Medulla oblongata (tissue), 1 donor: ENCODE data around the gene DNAH1.
"Not testable (repeated sequence)": the region's sequence is repeated elsewhere in the genome, so short reads cannot be mapped to it uniquely, and the experiment has no call there.

Experiments
- DNase-seq: peaks from one replicate; pipeline ENCODE4 v3.0.0-alpha.2; 2015; ENCODE audit errors: extremely low spot score

Gene DNAH1

DNA sequence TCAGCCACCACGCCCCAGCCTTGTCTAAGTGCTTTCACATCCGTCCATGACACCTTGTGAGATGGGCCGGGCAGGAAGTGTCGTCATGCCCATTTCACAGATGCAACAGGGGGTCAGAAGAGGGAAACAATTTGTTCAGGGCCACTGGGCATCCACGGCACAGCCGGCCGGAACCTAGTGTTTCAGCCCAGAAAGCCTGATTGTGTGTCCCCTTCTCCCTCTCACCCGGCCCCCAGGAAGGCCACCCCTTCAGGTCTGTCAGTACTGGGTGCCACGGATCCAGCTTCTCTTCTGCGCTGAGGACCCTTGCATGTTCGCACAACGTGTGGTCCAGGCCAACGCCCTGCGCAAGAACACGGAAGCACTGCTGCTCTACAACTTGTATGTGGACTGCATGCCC is 15.8 kb downstream of the DNAH1 start:
- no peak for DNase-seq

DNA sequence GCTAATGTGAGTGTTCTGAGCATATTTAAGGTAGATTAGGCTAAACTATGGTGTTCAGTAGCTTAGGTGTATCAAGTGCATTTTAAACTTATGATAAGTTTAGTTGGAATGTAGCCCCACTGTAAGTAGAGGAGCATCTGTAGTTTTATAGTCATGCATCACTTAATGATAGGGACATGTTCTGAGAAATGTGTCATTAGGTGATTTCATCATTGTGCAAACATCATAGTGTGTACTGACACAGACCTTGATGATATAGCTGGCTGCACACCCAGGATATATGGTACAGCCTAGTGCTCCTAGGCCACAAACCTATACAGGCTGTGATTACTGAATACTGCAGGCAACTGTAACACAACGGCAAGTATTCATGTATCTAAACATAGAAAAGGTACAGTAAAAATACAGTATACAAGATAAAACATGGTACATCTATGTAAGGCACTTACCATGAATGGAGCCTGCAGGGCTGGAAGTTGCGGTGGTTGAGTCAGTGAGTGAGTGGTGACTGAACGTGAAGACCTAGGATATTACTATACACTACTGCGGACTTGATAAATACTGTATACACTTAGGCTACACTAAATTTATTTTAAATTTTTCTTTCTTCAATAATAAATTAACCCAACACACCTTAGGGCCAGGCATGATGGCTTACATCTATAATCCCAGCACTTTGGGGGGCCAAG is 17.9 kb downstream of the DNAH1 start:
- no peak for DNase-seq

DNA sequence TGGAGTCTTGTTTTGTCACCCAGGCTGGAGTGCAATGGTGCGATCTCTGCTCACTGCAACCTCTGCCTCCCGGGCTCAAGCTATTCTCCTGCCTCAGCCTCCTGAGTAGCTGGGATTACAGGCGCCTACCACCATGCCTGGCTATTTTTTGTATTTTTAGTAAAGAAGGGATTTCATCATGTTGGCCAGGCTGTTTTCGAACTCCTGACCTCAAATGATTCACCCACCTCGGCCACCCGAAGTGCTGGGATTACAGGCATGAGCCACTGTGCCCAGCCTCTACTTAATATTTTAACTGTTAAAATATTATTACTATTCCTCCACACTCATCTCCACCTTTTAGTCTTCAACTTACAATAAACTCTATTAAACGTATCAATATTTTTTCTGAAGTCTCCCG is 22.0 kb downstream of the DNAH1 start:
- DNase-seq, result not testable (repeated sequence)

DNA sequence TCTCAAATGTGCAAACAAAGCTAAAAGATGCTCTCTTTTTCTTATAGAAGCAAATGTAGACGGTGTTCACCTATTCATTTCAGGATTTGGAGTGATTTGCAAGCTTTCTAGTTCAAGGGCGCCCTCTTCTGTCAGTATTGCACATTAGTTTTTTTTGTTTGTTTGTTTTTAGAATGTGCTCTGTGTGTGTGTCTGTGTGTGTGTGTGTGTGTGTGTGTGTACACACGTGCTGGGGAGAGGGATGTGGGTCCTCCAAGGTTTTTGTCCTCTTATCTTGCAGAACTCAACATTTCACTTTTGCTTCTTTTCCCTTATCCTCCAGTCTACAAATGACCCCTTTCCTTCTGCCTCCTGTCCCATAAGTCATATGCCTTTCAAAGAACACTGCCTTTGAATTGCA is 23.5 kb downstream of the DNAH1 start:
- DNase-seq, result peak; percentile 91

DNA sequence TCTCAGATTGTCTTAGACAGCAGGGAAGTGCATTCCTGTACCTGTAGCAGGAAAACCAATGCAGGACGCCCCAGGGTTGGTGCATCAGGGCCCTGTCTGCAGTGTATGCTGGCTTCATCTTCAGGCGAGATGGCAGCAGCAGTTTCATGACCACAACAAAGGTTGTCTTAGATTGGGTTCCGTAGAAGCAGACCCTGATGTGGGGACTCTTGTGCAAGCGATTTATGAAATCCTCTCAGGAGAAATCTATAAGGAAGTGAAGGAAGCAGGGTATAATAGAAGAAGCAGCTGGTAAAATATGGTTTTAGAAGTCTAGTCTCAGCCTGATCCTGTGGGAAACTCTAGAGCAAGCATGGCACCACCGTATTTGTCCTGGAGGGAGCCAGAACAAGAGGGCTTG is 25.0 kb downstream of the DNAH1 start:
- no peak for DNase-seq

DNA sequence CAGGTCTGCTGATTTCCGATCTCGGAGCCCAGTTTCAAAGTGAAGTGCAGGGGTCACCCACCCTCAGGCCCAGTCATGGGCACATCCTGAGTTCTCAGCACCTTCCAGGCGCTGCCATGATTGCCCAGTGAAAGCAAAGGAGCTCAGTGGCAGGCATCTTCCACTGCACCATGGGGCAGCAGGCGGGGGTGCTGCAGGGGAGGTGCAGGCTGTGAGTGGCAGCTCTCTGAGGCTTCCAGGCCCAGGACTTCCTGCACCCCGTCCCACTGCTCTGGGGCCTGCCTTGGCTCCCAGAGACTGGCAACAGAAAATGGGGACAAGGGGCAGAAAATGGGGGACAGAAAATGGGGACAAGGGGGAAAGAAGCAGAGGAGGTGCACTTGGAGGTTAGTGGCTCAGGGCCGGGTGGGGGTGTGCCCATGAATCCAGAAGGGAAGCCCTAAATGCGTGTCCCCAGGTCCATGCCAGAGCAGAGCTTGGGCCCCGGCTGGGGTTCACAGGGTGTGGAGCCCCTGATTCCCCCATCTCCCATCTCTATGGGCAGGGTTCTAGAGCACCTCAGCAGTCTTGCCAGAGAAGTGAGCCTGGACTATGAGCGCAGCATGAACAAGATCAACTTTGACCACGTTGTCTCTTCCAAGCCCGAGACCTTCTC is 28.0 kb downstream of the DNAH1 start:
- DNase-seq, result no peak

DNA sequence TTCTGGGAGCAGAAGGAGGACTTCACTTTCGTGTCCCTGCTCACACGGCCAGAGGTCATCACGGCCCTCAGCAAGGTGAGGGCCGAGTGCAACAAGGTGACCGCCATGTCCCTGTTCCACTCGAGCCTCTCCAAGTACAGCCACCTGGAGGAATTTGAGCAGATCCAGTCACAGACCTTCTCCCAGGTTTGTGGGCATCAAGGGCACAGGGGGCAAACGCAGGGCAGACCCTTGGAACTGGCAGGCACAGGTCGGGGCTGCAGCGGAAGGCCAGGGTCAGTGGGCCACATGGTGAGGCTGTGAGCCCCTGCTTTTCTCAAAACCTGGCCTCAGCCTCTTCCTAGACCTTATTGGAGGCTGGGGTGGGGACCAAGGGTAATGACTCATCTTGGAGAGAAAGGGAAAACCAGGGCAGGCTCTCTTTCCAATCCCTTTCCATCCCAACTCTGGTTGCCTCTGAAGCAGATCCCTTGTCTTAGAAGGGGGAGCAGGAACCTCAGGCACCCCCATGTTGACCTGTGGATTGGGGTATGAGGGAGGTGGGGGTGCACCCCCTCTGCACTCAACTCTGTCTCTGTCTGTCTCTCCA is 29.5 kb downstream of the DNAH1 start:
- no peak for DNase-seq

DNA sequence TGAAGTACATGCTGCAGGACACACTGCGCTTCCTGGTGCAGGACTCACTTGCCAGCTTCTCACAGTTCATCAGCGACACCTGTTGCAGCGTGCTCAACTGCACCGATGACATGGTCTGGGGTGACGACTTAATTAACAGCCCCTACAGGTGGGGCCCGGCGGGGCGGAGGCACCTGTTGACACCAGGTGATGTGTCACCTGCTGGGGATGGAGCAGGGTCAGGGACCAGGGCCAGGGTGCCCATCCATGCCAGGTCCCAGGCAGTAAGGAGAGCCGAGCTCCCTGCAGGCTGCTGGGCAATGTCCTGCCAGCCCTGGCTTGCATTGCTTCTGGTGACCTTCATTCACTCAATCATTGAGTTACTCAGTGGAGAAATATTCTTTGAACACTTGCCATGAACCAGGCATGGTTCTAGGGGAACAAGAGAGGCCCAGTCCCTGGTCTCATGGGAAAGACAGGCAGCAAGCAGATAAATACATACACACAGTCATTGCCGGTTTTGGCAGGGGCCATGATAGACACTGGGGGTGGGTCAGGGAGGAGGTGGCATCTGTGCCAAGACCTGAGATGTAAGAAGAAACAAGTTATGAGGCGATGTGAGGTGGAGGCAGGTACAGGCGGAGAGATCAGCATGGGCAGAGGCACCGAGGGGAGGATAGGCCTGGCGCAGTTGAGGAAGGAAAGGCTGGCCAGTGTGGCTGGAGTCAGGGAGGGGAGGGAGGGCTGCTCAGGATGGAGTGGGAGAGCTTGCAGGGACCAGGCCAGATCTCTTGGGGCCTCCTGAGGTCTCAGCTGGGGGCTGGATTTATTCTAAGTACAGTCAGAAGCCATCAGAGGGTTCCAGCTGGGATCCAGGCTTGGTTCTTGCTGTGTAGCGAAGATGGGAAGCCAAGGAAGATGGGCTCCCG is 30.8 kb downstream of the DNAH1 start:
- DNase-seq, result no peak

DNA sequence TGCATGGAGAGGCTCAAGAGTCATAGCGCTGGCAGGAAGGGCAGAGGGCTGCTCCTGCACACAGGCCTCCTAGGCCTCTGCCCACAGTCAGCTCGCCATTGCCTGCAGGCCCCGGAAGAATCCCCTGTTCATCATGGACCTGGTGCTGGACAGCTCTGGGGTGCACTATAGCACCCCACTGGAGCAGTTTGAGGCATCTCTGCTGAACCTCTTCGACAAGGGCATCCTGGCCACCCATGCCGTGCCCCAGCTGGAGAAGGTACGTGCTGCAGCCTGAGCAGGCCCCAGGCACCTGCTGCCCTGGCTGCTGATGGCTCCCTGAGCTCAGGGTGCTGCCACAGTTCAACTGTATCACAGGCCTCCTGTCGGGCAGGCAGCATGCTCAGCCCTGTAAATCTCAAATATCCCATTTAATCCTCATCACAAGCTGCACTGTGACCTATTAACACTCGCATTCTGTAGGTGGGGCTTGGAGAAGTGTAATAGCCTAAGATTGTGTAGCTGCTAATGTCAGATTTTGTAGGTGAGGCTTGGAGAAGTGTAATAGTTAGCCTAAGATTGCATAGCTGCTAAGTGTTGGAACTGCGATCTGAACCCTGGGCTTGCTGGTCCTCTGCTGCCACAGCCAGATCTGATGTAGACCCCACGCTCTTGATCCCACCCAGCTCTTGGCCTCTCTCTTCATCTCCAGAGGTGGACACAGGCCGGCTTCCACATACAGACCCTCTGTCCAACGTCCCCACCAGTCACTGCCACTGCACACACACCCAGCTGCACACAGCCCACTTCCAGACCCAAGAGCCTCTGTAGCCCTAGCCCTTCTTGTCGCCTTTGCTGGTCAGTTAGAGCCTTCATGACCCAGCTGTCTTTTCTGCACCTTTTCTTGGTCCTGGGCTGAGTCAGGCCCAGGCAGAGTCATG is 31.9 kb downstream of the DNAH1 start:
- DNase-seq, result no peak

DNA sequence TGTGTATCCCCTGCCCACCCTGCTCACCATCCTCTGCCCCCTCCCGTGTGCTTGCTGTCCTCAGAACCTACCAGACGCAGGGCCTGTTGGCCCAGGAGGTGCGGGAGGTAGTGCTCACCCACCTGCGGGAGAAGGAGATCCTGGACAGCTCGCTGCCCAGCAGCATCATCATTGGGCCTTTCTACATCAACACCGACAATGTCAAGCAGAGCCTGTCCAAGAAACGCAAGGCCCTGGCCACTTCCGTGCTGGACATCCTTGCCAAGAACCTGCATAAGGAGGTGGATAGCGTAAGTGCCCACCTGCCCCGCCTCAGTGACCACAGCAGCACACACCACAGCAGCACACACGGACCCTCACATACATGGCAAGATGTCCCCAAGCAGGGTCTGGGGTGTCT is 33.0 kb downstream of the DNAH1 start:
- DNase-seq, result no peak

DNA sequence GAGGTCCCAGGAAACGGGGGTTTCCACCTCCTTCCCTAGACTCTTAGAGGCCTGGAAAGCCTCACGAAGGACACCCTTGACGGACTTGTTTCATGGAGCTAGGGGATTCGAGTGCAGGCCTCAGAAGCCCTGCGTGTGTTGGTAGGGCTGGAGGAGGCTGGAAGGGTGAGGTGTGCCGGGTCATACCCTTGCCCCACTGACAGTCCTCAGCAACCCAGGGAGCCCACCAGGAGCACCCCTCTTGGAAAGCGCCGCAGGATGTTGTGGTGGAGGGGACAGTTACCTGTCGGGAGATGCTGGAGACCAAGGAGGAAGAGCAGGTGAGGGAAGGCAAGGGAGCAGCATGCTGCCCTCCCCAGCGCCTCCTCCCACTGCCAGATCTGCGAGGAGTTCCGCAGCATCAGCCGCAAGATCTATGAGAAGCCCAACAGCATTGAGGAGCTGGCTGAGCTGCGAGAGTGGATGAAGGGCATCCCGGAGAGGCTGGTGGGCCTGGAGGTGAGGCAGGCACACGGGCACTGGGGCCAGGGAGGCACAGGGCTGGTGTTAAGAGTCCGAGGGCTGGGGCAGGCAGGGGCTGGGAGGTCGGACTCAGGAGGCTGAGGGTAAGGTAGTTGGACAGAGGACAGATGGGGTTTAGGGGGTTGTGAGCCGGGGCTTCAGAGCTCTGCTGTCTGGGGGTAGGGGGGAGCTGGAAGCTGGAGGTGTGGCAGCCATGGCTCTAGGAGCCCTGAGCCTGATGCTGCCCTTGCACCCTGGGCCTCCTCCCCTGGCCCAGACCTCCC is 33.7 kb downstream of the DNAH1 start:
- DNase-seq, result no peak

DNA sequence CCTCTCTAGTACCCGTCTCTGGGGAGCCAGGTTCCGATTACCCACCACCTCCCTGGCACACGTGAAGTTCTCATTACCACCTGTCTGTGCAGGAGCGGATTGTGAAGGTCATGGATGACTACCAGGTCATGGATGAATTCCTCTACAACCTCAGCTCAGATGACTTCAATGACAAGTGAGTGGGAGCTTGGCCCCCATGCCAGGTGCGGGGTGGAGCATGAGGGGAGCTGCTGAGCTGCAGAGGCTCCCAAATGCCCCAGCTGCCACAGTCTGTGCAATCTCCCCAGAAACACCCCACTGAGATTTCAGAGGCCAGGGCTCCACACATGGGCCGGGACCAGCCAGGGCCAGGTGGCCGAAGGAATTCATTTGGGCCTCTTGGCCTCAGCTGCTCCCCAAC is 34.3 kb downstream of the DNAH1 start:
- DNase-seq, result no peak

DNA sequence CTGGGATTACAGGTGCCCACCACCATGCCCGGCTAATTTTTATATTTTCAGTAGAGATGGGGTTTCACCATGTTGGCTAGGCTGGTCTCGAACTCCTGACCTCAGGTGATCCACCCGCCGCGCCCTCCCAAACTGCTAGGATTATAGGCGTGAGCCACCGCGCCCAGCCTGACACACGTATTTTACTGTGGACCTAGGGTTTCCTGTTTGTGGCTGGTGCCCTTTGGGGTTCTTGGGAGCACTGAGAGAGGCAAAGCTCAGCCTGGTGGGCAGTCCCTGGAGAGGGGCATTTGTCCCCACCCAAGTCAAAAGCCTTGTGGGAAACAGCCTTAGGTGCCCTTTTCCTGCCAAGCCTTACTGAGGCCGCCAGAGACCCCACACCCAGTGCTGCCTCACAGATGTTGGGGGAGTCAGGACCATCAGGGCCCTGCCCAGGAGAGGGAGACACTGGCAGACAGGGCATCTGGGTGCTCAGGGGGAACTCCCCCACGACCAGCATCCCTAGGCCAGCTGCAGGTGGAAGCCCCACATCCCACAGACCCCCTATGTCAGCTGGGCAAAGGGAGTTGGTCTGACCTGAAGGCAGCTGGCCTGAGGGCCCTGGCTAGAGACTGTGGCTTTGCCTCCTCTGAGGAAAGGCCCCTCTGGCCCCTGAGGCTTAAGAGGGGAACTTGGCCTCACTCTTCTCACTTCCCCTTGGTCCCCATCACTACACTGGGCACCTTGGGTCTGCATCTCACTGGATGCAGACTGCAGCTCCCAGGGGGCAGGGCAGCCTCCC is 35.1 kb downstream of the DNAH1 start:
- no peak for DNase-seq

DNA sequence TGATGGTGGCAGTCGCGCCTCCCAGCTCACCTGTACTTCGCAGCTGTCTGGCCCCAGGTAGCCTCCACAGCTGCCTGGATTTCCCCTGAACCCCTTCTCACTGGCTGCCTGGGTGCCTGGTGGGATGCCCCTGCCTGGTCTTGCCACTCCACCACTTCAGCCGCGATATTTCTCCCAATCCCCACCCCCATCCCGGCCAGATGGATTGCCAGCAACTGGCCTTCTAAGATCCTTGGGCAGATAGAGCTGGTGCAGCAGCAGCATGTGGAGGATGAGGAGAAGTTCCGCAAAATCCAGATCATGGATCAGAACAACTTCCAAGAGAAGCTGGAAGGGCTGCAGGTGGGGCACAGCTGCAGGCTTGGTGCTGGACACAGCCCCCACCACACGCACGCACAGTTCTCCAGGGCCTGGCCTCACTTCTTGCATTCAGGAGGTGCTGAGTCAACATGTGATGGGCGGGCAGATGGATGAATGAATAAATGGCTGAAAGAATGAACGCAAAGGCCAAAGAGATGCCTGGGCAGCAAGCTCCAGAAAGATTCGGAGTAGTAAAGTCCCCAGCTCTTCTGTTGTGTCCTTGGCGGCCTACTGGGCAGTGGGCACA is 35.7 kb downstream of the DNAH1 start:
- no peak for DNase-seq

DNA sequence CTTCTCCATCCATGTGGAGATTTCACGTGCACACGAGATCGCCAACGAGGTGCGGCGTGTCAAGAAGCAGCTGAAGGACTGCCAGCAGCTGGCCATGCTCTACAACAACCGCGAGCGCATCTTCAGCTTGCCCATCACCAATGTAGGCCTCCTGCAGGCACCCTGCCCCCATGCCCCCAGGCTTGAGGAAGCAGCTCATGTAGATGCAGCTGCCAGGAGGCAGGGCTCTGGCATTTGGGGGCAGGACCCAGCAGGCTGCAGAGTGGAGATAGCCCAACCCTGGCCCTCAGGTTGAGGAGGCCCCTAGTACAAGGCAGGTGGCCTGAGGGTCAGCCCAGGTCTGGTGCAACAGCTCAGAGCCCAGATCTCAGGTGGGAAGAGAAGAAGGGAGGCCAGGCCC is 36.4 kb downstream of the DNAH1 start:
- no peak for DNase-seq

DNA sequence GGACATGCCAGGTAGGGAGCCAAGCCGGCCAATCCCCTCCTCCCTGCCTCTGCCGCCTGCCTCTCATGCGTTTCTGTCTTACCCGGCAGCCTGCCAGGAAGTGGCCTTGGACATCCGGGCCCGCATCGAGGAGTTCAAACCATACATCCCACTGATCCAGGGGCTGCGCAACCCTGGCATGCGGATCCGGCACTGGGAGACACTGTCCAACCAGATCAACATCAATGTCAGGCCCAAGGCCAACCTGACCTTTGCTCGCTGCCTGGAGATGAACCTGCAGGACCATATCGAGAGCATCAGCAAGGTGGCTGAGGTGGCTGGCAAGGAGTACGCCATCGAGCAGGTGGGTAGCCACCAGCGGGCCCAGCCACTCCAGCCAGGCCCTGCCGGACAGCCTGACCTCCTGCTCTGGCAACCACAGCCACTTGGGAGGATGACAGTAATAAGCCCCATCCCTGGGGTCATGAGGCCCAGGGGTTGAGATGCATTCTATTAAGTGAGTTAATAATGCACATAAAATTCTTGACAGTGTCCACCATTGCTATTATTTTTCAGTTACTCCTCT is 37.3 kb downstream of the DNAH1 start:
- no peak for DNase-seq

DNA sequence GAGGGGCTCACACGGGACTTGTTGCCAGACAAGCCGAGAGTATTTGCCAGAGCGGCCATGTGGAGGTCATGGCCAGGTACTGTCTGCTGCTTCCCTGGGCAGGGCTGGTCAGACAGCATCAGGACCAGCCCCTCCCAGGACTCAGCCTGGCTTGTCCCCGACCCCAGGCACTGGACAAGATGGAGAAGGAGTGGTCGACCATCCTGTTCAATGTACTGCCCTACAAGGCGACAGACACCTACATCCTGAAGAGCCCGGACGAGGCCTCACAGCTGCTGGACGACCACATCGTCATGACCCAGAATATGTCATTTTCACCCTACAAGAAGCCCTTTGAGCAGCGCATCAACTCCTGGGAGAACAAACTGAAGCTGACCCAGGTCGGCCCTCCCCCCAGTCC is 38.6 kb downstream of the DNAH1 start:
- no peak for DNase-seq

DNA sequence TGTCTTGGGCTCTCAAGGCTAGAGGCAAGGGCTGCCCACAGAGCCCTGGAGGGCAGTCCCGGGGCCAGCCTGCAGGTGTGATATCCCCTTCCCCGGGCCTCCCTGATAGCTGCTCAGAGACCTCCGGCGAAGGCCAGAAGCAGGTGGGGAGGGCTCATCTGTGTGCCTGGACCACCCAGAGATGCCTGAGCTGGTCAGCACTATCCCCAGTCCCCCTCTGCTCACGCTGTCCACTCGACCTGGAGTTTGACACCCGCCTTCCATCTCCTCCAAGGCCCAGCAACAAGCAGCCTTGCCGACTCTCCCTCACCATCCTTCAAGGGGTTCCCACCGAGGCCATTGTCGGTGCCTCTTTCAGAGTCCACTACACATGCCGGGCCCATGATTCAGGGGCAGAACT is 39.4 kb downstream of the DNAH1 start:
- DNase-seq, result no peak

DNA sequence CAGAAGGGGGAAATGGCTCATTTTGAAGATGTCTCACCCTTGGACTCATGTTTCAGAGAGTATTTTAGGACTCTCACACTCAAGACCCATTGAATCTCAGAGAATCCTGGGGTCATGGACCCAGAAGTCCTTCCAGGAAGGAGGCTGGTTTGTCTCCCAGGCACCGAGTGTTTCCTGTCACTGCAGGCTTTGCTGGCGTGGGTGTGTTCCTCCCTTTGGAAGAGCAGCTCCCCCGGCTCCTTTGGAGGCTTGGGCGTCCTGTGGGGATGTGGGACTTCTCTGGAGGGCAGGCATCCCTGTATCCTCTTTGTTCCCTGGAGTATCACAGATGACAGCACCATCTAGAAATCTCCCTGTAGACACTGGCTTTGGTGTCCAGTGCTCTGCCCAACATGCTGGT is 40.0 kb downstream of the DNAH1 start:
- no peak for DNase-seq
